ENCODE measurements around the gene WHRN.

WHRN gene

DNA sequence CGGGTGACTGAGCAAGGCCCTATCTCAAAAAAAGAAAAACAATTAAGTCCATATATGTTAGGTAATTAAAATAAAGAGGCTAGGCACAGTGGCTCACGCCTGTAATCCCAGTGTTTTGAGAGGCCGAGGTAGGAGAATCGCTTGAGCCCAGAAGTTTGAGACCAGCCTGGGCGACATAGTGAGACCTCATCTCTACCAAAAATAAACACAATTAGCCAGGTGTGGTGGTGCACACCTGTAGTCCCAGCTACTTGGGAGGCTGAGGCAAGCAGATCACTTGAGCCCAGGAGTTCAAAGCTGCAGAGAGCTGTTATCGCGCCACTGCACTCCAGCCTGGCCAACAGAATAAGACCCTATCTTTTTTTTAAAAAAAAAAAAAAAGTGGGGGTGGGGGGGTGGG, 12.3 kb downstream of the WHRN start:
- DNase-seq (ENCODE audit: low spot score): no peak

DNA sequence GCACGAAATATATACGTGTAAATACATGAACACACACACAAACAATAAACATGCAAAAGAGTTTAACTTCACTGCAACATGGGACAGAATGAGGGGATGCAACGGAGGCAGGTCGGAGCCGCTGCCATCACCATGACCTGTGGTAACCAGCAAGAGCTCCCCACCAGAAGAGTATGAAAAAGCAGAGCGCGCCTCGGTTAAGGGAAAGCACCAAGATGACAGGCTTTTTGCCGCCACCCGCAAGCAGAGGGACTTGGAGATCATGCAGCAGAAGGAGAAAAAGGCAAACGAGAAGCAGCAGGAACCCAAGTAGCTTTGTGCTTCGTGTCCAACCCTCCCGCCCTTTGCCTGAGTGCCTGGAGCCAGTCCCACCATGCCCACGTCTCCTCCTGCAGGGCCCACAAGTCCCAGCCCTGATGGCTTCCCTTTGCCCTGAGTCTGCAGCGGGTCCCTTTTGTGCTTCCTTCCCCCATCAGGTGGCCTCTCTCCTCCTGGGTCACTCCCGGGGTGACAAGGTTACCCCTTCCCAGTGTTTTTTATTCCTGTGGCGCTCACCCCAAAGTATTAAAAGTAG, 13.8 kb downstream of the WHRN start:
- DNase-seq (ENCODE audit: low spot score): no peak

DNA sequence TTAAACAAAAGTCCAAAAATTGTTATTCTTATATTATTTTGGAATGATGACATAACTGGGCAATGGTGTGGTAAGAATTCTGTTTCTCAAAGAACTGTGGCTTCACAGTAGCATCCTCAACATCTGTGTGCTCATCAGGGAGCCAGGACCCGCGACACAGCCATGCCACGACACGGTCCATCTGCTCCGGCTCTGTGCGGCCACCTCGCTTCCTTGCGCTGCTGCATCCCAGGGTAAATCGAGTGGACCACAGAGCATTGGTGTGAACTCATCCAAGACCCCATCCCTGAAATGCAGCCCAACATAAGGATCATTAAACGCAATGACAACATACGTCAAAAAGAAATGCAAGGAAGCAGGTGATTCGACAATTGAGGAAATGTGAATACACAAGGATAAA, 15.3 kb downstream of the WHRN start:
- no peak for DNase-seq (ENCODE audit: low spot score)

DNA sequence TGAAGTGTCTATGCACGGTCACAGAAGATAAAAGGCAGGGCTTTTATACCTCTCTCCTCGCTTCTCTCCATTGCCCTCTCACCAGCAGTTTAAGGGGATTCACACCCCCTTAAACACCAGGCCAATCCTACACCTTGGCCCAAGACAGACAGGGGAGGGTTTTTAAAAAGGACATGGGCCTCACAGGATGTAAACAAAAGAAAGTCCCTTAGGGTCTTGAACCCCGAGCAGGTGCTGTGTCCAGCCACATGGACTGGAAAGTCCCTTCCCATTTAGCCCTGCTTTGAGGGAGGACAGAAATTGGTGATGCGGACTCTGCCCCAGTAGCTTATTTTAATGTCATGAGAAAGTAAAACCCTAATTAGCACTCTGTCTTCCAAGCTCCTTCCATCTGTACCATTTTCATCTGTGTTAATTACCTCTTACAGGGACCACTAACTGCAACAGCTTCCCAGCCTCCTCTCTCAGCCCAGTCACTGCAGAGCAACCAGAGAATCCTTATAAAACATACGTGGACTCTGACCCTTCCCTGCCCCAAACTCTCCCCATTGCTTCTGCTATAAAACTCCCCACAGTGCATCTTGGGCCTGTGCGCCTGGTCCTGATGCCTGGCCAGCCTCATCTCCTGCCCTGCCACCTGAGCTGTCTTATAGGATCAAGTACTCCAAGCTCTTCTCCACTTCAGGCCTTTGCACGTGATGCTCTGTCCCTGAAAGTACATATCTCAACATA, 16.7 kb downstream of the WHRN start:
- no peak for DNase-seq (ENCODE audit: low spot score)

DNA sequence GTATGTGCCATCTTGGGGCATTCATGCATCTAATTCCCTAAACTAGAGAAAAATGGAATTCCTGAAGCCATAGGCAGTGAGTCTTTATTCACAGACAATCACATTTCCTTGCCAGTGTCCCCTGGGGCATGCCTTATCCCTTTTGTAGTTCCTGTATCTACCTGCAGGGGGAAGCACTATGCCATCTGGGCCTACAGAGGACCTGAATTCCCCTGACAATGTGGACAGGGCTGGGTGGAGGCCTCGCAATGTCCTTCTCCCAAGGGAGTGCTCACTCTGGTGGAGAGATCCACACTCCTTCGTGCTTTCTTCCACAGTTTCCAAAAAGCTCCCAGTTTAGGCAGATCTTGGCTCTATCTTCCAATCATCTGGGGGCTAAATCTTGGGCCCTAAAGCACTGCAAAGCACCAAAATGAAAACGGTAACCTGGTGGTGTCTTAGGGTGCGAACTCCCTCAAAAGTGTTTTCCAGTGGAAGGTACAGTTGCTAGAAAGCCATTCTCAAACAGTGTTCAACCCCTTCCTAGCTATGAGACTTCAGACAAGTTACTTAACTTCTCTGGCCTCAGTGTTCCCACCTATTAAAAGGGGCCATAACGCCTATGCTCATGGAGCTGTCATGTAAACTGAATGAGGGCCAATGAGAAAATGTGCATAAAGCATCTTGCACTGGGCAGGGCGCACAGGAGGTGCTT, 17.5 kb downstream of the WHRN start:
- DNase-seq (ENCODE audit: low spot score): peak; percentile 89

DNA sequence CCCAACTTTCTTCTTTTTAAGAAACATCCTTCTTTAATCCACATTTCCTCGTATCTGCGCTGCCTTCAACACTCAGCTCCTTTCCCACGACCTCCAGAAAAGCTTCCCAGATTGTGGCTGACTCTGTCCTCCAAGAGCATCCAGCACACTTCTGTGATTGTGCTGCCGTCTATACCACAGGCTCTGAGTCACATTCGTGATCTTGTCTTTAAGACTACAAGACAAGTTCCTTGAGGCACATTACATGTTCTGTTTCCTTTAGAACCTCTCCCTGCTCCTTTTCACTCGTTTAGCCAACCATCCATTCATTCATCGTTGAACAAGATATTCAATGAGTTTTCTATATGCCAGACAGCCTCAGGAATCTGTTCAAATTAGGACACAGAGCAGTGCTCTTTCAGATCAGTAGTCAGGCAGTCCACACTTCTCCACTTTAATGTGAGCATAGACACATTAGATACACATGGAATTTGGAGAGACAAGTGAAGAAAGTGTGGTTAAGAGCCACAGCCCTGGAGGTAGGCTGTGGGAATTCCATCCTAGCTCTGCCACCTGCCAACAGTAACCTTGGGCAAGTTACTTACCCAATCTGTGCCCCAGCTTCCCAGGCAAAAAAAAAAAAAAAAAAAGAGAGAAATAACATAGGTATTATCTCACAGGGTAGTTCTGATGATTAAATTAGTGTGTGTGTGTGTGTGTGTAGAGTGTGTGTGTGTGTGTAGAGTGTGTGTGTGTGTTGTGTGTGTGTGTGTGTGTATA, 18.9 kb downstream of the WHRN start:
- no peak for DNase-seq (ENCODE audit: low spot score)

DNA sequence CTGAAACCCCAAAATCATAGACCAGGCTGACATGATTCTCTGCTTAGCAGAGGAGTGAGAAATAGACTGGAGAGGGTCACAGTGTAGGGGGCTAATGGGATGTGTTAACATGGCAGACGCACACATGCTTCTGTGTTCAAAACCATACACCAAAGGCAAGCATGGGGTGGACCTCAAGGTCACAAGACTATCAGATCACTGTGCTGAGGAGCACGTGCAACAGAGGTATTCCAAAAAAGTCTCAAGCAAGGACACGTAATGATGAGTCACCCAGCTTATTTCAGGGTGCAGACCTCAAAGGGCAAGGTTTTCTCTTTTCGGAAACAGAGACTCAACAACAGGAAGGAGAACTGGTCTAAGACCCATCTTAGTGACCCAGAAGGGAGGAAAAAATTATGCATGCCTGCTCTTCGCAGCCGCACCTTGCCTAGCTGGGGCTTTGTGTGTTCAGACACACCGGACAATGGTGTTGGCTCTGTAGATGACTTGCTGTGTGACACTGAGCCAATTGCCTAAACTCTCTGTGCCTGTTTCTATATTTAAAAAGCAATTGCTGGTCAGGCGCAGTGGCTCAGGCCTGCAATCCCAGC, 20.3 kb downstream of the WHRN start:
- DNase-seq (ENCODE audit: low spot score): peak; percentile 68

DNA sequence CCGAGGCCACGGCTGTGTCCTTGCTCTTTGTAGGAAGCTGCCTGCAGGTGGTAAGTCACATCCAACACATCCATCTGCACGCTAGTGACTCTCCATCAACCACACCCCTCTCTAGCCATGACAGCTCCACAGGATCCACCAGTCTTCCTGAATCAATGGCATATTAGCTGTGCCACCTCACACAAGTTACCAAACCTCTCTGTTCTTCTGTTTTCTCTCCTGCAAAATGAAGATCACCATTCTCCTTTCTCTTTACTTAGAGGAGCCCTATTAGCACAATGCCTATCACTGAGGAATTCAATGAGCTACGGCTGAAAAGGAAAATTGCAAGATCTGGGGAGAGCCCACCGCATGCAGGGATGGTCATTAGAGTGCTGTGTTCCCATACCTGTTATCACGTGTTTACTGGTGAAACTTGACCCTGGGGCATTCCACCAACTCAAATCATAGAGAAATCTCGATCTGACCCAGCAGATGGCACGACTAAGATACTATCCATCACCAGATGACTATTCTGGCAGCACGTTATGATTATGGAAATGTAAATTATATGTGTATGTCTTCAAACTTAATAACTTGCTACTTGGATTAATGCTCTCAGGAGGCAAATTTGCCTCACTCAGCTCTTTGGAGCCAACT, 20.9 kb downstream of the WHRN start:
- DNase-seq (ENCODE audit: low spot score): no peak

DNA sequence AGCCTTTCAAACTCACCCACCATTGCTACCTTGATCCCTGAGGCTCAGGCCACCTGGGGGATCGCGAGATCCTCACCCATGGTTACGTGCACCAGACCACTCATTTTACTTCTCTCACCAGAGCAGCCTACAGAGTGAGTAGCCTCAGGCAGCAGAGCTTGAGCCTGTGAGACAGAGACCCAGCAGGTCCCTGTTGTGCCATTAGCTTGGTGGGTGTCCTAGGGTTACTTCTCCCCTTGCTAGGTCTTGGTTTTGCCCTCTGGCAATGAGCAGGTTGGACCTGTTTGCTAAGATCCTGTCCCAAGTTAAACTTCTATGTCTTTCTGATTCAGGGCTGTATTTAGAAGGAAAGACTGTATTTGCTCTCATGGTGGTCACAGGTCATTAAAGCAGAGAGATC, 21.8 kb downstream of the WHRN start:
- no peak for DNase-seq (ENCODE audit: low spot score)

DNA sequence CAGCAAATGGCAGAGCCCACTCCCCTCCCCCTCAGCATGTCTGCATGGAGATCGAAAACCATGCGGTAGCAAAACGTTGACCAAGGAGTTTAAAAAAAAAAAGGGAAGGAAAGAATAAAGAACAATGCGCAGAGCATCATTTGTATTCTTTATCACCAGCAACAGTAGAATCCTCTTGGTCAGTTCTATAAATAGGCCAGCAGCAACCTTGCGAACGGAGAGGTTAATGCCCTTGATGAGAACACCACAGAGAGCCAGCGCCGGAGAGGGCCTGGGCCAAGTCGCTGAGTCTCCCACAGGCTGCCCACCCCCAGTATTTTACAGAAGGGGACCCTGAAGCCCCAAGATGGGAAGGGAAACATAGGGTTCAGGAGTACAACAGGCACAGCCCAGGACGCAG, 22.7 kb downstream of the WHRN start:
- no peak for DNase-seq (ENCODE audit: low spot score)

DNA sequence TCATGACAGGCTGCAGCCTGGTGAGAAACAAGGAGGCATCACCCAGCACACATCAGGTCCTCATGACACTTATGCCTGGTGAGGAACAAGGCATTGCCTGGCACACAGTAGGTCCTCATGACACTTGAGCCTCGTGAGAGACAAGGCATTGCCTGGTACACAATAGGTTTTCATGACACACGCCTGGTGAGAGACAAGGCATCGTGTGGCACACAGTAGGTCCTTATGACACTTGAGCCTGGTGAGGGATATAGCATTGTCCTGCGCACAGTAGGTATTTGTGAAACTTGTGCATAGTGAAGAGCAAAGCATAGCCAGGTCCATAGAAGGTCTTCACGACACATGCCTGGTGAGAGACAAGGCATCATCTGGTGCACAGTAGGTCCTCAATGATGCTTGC, 23.5 kb downstream of the WHRN start:
- DNase-seq (ENCODE audit: low spot score): no peak

DNA sequence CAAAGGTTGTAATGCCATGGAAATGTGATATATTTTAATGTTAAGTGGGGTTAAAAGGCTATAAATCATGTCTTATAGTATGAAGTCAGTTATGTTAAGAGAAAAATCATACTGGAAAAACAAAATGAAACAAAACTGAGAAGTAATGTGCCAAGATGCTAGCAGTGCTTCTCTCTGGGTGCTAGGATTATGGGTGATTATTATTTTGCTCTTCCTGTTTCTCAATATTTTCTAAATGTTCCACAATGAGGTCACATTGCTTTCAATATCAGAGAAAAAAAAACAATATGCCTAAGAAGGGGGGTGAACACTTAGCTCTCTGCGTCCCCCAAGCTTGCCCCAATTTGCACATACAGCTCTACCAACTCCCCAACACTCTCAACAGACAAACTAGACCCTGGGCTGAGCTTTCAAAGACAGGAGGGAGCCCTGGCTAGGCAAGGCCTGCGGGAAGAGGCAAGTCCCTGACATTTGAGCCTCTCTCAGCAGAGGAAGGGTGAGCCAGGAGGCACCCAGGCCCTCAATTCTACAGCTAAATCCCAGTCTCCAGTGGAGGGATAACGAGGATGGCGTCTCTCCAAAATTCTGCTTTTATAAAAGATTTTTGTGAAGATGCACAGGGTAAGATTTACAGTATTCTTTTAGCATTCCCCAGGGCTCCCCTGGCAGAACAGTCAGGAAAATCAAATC, 24.4 kb downstream of the WHRN start:
- DNase-seq (ENCODE audit: low spot score): no peak

DNA sequence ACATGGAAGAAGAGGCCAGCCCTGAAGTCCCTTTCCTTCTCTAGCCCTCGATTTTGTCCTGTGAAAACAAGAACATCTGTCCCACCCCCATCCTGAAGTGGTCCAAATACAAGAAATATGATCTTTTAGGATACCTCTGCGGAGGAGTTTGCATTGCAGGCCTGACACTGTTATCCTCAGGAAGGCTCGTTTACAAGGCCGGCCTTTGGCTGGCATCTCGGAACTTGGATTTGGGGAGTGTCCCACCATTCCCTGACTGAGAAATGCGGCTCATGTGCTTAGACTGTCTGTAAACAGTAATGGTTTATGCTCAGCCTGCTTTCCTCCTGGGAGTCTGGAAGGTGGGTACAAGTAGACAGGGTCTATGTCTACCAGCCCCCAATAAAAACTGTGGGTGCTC, 26.4 kb downstream of the WHRN start:
- no peak for DNase-seq (ENCODE audit: low spot score)

DNA sequence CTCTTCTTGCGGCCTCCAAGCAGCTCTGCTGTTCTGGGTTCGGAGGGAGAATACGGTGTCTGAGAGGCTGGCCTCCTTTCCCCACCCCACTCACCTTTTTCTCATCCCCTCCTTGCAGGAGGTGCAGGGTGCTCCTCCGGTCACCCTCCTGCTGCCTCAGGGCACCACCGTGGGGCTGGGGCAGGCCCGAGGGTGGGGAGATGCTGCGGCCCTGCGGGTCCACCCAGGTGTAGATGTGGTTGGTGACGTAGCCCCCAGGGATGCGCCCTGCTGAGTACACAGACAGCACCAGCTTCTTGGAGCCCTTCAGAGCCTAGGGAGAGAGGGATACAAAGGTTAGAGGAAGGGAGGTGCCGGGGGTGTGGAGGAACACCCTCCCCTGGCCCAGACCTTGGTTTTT, 26.8 kb downstream of the WHRN start:
- no peak for DNase-seq (ENCODE audit: low spot score)

DNA sequence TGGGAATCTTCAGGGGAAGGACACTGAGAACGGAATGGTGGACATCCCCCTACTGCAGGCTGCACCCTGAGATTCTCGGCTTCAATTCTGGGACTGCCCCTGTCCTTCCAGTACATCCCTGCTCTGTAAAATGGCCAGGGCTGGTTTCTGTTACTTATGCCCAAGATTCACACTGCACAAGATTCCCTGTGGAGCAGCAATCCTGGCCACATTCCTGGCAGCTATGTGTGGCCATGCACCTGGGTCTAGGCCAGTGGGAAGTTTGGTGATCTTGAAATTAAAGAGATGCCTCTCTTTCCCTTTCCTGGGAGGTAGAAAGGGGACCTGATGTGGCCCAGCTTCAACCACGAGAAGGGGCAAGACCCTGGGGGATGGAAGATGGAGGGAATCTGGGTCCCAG, 27.6 kb downstream of the WHRN start:
- DNase-seq (ENCODE audit: low spot score): no peak

DNA sequence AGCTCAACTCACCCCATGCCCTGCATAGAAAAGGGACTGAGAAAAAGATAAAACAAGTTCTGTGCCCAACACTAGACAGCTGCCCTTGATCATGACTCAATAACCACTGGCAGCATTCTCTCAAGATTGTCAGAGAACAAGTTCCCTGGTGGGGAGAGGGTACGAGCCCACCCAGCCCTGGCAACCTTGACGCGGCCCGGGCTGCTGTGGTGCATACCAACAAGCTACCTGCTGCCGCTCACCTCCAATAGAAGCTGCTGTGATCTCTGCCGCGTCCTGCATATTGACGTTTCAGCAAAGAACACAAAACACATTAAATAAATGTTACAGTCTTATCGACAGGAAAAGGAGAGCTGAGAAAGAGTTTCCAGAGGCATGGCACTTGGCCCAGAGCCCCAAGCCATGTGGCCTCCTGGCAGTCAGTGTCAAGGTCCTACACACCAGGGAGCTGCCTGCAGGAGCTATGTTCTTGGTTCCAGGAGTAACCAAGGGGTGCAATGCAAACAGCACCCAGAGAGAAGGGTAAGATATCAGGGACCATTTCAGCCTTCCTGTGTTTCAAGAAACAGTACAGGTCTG, 28.3 kb downstream of the WHRN start:
- no peak for DNase-seq (ENCODE audit: low spot score)

DNA sequence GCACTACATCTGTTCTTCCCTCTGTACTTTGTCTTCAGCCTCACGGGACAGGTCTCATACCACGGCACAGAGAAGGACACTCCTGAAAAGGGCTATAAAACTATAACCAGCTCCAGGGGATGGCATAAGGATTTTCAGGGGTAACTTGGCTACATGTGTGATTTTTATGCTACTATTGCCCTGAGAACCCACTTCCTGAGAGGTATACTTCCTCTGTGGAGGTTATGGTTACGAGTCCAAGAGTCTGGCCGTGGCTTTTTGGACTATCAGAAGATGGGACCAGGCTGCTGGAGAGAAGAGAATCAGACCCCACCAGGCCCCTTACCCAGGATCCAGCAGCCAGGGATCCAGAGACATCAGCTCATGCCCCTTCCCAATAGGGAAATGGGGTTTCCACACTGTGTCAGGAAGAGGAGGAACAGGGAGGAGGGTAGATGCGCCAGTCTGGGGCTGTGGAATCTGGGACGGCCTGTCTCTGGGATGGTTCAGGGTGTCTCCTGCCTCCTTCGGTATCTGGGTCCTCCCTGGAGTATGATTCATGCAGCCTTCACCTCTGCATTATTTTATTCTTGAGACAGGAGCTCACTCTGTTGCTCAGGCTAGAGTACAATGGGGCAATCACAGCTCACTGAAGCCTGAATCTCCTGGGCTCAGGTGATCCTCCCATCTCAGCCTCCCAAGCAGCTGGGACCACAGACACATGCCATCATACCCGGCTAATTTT, 29.7 kb downstream of the WHRN start:
- DNase-seq (ENCODE audit: low spot score): no peak

DNA sequence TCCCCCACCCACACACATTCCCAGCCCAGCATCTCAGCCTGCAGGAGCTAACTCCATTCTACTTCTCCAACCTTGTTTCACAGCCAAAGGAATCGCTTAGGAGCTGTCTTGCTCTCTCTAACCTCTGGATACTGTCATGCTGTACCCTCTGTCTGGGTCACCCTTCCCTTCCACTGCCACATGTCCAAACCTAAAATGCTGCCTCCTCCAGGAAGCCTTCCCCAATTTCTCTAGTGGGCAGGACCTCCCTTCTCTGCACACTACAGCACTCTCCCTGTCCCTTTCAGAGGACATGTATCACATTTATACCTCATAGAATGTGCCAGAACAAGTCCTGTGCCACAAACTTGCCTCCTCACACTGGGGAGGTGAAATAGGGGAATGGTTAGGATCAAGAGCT, 30.8 kb downstream of the WHRN start:
- DNase-seq (ENCODE audit: low spot score): no peak

DNA sequence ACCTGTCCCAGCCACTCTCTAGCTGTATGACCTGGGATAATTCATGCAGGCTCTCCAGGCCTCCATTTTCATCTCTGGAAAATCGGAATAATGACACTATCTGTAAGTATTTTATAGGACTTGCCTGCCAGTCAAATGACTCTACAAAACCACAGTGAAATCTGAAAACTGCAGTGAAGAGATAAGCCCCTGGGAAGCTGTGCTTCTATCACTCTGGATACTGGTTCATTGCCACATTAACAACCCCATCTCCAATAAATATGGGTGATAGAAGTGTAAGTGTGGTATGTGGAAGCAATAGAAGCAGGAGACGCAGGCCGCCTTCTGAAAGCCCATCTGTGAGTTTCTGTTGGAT, 31.8 kb downstream of the WHRN start:
- no peak for DNase-seq (ENCODE audit: low spot score)

DNA sequence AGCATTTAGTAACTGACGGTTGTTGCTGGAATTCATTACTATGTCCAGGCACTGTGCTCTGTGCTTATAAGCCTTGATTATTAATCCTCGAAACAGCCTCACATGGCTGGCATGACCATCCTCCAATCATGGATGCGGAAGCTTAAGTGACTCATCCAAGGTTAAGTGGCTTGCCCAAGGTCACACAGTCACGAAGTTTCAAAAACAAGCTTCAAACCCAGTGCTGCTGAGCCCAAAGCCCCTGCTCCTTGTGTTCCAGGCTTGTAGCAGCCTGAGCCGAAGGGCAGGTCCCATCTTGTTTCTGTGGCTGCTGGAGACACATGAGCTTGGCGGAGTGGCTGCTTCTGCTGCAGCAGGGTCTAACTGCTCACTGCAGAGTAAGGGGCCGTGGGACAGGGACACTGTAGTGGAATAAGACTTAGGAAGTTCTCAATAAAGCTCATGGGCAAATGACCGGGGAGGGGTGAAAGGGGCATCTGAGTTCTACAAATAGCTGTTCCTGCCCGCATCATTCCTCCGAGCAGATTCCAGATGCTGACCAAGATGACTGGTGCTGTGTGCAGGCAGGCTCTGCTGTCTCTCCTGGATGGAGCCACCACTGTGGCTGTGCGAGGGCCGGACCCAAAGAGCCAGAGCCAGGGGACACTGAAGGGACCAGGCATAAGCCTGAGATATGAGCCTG, 32.4 kb downstream of the WHRN start:
- no peak for DNase-seq (ENCODE audit: low spot score)

Data from GM03348 (cell line).